ENCODE data around the gene RALGAPA1. TPM values are rescaled to one million over a fixed set of nuclear protein-coding genes. Genes with fewer than 3 reads are reported as not detected.
"Not testable (repeated sequence)": the region's sequence is repeated elsewhere in the genome, so short reads cannot be mapped to it uniquely, and the experiment has no call there.

RALGAPA1 gene
- polyA plus RNA-seq, 3 donors from 2014 or later = 13.1 to 31.2 (median 19.8) TPM

DNA sequence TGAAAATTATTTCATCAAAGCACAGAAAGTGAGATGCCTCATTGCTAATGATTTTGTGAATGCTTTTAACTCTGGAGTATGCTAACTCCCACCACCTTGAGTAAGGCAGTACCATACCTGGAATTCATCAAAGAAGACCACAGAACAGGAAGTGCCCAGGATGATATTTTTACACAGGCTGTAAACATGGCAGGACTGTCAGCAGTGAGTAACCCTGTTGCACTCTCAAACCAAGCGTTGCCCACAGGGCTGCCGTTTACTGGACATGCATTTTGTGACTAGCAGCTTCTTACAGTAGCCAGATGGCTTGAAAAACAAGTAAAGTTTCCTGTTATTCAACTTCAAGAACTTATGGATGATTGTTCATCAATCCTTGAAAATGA lies 42.4 kb downstream of the RALGAPA1 start:
- H3K4me1 Mint-ChIP-seq = peaks cover 0 to 11% of the 10 kb centered on the region in 2 donors
- H3K9me3 Mint-ChIP-seq = no peaks in the 10 kb centered on the region
- no peak for DNase-seq
- peaks cover 0 to 16% (median 5%) of the 10 kb centered on the region in 3 donors for H3K36me3 Mint-ChIP-seq
- H3K27ac Mint-ChIP-seq = peak overlapping the region in 1 of 6 donors; percentile 31
- H3K4me3 Mint-ChIP-seq = no peak overlapping the region
- H3K27me3 Mint-ChIP-seq (ENCODE audit: low read depth in 3 of 3) = no peaks in the 10 kb centered on the region

DNA sequence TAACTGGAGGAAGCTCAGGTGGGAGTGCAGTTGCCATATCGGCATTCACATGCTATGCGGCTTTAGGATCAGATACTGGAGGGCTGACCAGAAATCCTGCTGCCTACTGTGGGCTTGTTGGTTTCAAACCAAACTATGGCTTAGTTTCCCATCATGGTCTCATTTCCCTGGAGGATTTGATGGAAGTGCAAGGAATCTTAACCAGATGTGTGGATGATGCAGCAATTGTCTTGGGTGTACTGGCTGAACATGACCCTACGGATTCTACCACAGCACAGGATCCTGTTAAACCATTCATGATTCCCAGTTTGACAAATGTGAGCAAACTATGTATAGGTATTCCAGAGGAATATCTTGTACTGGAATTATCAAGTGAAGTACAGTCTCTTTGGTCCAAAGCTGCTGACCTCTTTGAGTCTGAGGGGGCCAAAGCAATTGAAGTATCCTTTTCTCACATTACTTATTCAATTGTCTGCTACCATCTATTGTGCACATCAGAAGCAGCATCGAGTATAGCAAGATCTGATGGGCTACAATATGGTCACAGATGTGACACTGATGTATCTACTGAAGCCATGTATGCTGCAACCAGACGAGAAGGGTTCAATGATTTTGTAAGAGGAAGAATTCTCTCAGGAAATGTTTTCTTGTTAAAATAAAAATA lies 42.9 kb downstream of the RALGAPA1 start:
- peaks cover 0 to 16% (median 5%) of the 10 kb centered on the region in 3 donors for H3K36me3 Mint-ChIP-seq
- peaks cover 0 to 11% of the 10 kb centered on the region in 2 donors for H3K4me1 Mint-ChIP-seq
- no peaks in the 10 kb centered on the region for H3K27me3 Mint-ChIP-seq (ENCODE audit: low read depth in 3 of 3)
- H3K9me3 Mint-ChIP-seq = no peaks in the 10 kb centered on the region
- H3K4me3 Mint-ChIP-seq = no peak overlapping the region
- DNase-seq = no peak
- no peak overlapping the region for H3K27ac Mint-ChIP-seq

DNA sequence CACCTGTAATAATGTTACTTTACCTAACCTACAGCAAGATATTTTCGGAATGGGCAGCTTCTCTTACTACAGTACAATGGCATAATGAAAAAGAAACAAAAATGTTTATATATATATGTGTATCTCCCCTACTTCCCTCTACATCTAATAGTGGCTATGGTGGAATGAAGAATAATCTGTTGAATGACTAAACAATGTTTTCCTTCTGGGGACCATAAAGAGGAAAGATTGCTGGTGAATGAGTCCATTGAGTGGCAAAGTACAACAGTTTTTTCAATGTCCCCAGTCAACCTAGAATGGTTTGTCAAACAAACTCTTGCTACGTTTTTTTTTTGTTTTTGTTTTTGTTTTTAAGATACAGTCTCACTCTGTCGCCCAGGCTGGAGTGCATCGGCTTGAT lies 47.2 kb downstream of the RALGAPA1 start:
- Mint-ChIP-seq H3K27me3 (ENCODE audit: low read depth in 3 of 3) (no peaks in the 10 kb centered on the region), H3K4me1 (peaks cover 0 to 8% of the 10 kb centered on the region in 2 donors), H3K36me3 (peaks cover 6 to 27% (median 11%) of the 10 kb centered on the region in 3 donors), H3K4me3 (no peak overlapping the region), H3K9me3 (no peaks in the 10 kb centered on the region), H3K27ac (no peak overlapping the region)
- no peak for DNase-seq

DNA sequence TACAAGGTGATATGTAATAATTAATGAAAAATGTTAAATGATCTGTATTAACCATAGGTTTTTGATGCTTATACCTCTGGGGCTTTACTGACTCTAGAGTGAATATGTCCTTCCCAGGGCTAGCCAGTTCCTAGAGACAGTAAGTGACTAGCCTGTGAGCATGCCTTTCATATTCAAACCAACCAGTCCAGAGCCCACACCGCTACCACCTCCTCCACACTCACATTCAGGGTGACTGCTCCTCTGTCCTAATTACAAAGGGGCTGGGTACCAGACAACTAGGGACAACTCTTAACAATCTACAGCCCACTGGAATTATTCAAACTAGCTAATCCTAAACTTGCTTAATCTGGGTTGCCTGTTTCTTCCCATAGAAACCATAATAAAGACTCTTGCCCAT lies 49.0 kb downstream of the RALGAPA1 start:
- Mint-ChIP-seq H3K36me3 (peaks cover 6 to 27% (median 11%) of the 10 kb centered on the region in 3 donors), H3K27me3 (ENCODE audit: low read depth in 3 of 3) (no peaks in the 10 kb centered on the region), H3K4me1 (no peaks in the 10 kb centered on the region), H3K4me3 (no peak overlapping the region), H3K9me3 (no peaks in the 10 kb centered on the region), H3K27ac (peak overlapping the region in 2 of 6 donors; percentile 20 to 34)
- DNase-seq = no peak

GRCh38 chr14:35758523-35759129 lies 50.5 kb downstream of the RALGAPA1 start:
- Mint-ChIP-seq H3K9me3 (no peaks in the 10 kb centered on the region), H3K27me3 (ENCODE audit: low read depth in 3 of 3) (no peaks in the 10 kb centered on the region), H3K4me3 (no peak overlapping the region), H3K27ac (no peak overlapping the region), H3K4me1 (no peaks in the 10 kb centered on the region), H3K36me3 (peaks cover 6 to 37% (median 25%) of the 10 kb centered on the region in 3 donors)
- DNase-seq = no peak

- Mint-ChIP-seq H3K27ac (peak overlapping the region in 1 of 6 donors; percentile 7), H3K36me3 (peaks cover 10 to 44% (median 32%) of the 10 kb centered on the region in 3 donors), H3K4me3 (no peak overlapping the region)
Observed at GRCh38 chr14:35754671-35755070, 54.4 kb downstream of the RALGAPA1 start.

GRCh38 chr14:35752380-35752779 lies 56.7 kb downstream of the RALGAPA1 start:
- DNase-seq = no peak
- no peaks in the 10 kb centered on the region for H3K4me1 Mint-ChIP-seq
- H3K27ac Mint-ChIP-seq = no peak overlapping the region
- peaks cover 21 to 46% (median 33%) of the 10 kb centered on the region in 3 donors for H3K36me3 Mint-ChIP-seq
- no peaks in the 10 kb centered on the region for H3K9me3 Mint-ChIP-seq
- no peaks in the 10 kb centered on the region for H3K27me3 Mint-ChIP-seq (ENCODE audit: low read depth in 3 of 3)
- H3K4me3 Mint-ChIP-seq = no peak overlapping the region

More at GRCh38 chr14:35754671-35755070, 54.4 kb downstream of the RALGAPA1 start:
- Mint-ChIP-seq H3K4me1 (no peaks in the 10 kb centered on the region), H3K27me3 (ENCODE audit: low read depth in 3 of 3) (no peaks in the 10 kb centered on the region), H3K9me3 (no peaks in the 10 kb centered on the region)
- DNase-seq = no peak

GRCh38 chr14:35750202-35750904 lies 58.7 kb downstream of the RALGAPA1 start:
- no peaks in the 10 kb centered on the region for H3K9me3 Mint-ChIP-seq
- no peak overlapping the region for H3K27ac Mint-ChIP-seq
- H3K27me3 Mint-ChIP-seq (ENCODE audit: low read depth in 3 of 3) = no peaks in the 10 kb centered on the region
- no peak for DNase-seq
- no peak overlapping the region for H3K4me3 Mint-ChIP-seq
- no peaks in the 10 kb centered on the region for H3K4me1 Mint-ChIP-seq
- peaks cover 23 to 40% (median 34%) of the 10 kb centered on the region in 3 donors for H3K36me3 Mint-ChIP-seq

DNA sequence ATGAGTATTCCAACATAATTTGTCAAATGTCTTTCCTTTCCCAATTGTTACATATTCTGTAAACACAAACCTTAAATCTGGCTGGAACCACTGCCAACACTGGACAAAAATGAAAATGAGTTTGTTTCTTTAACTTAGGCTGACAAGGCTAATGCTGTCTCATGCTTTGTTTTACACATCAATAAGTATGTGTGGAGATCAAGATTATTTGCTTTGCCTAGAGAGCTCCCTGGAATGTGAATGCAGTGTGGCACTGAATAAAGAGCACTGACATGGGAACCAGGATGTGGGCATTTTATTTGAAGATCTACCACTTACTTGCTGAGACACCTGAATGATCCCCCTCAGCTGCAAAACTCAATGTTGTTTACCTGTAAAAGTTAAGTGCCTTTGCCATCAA lies 61.7 kb downstream of the RALGAPA1 start:
- Mint-ChIP-seq H3K4me3 (no peak overlapping the region), H3K4me1 (no peaks in the 10 kb centered on the region), H3K36me3 (peaks cover 17 to 26% (median 18%) of the 10 kb centered on the region in 3 donors), H3K27ac (peak overlapping the region in 3 of 6 donors; percentile 7 to 57 (median 18)), H3K9me3 (no peaks in the 10 kb centered on the region), H3K27me3 (ENCODE audit: low read depth in 3 of 3) (peaks cover 0 to 1% (median 0%) of the 10 kb centered on the region in 3 donors)
- no peak for DNase-seq

GRCh38 chr14:35742442-35742841 lies 66.7 kb downstream of the RALGAPA1 start:
- peaks cover 12 to 29% (median 18%) of the 10 kb centered on the region in 3 donors for H3K36me3 Mint-ChIP-seq
- no peaks in the 10 kb centered on the region for H3K4me1 Mint-ChIP-seq
- no peak overlapping the region for H3K4me3 Mint-ChIP-seq
- H3K9me3 Mint-ChIP-seq = no peaks in the 10 kb centered on the region
- DNase-seq = no peak
- peaks cover 0 to 3% (median 0%) of the 10 kb centered on the region in 3 donors for H3K27me3 Mint-ChIP-seq (ENCODE audit: low read depth in 3 of 3)
- H3K27ac Mint-ChIP-seq = no peak overlapping the region

DNA sequence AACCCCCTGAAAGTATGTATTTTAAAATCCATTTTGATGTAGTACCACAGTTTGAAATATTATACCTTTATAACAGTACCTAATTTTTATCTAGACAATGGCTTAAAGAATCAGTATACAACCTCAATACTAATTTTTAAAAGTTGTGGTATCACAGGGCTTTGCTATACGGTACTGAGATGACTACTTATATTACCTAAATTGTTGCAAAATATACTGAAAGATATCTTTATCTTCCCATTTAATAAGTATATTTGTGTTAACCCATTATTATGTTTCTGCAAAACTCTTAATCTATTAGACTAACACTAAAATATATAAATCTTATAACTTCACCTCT lies 67.1 kb downstream of the RALGAPA1 start:
- Mint-ChIP-seq H3K27ac (no peak overlapping the region), H3K36me3 (peaks cover 10 to 25% (median 14%) of the 10 kb centered on the region in 3 donors), H3K4me1 (no peaks in the 10 kb centered on the region), H3K9me3 (no peaks in the 10 kb centered on the region), H3K4me3 (no peak overlapping the region), H3K27me3 (ENCODE audit: low read depth in 3 of 3) (peaks cover 0 to 3% (median 0%) of the 10 kb centered on the region in 3 donors)
- DNase-seq = no peak

DNA sequence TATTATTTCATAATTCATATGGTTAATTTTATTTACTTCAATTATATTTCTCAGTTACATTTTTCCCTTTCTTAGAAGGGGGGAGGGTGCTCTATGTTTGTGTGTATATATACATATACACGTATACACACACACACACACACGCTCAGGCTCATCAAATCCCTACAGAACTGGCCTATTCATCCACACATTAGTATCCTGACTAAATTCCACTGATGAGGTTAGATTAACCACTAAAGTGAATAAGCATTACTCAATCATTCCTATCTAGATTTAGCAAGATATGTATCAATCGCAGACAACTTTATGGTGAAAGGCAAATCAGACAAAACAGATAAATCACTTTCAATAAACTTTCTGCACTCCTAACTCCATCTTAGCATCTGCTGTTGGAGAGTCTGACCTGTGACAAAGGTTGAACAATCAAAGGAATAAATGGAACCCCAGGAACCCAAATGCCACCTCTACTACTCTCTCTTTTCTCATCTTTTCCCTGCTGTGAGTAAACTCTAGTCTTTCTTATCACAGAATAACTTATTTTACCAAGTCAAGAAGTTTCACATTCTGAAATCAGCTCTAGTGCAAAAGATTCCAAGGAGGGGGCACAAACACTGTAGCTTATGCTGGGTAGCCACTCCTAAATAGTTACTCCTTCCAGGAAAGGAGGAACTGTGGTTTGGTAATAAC lies 67.6 kb downstream of the RALGAPA1 start:
- Mint-ChIP-seq H3K4me1 (no peaks in the 10 kb centered on the region), H3K27me3 (ENCODE audit: low read depth in 3 of 3) (peaks cover 0 to 3% (median 0%) of the 10 kb centered on the region in 3 donors), H3K27ac (no peak overlapping the region), H3K36me3 (peaks cover 10 to 20% (median 16%) of the 10 kb centered on the region in 3 donors), H3K9me3 (no peaks in the 10 kb centered on the region), H3K4me3 (no peak overlapping the region)
- DNase-seq = no peak

- Mint-ChIP-seq H3K9me3 (no peaks in the 10 kb centered on the region), H3K27me3 (ENCODE audit: low read depth in 3 of 3) (peaks cover 0 to 3% (median 0%) of the 10 kb centered on the region in 3 donors), H3K36me3 (peaks cover 17 to 28% (median 22%) of the 10 kb centered on the region in 3 donors), H3K4me3 (no peak overlapping the region), H3K27ac (no peak overlapping the region), H3K4me1 (no peaks in the 10 kb centered on the region)
- no peak for DNase-seq
Observed at GRCh38 chr14:35740215-35740614, 68.9 kb downstream of the RALGAPA1 start.

DNA sequence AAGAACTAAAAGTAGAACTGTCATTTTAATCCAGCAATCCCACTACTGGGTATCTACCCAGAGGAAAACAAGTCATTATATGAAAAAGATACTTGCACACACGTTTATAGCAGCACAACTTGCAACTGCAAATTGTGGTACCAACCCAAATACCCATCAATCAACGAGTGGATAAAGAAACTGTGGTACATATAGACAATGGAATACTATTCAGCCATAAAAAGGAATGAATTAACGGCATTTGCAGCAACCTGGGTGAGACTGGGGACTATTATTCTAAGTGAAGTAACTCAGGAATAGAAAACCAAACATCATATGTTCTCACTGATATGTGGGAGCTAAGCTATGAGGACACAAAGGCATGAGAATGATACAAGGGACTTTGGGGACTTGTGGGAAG lies 73.9 kb downstream of the RALGAPA1 start:
- not testable (repeated sequence) for H3K27ac Mint-ChIP-seq; DNase-seq; H3K9me3 Mint-ChIP-seq; H3K4me1 Mint-ChIP-seq; H3K27me3 Mint-ChIP-seq (ENCODE audit: low read depth in 3 of 3); H3K4me3 Mint-ChIP-seq
- H3K36me3 Mint-ChIP-seq = peaks cover 29 to 37% (median 31%) of the 10 kb centered on the region in 3 donors
